Loucy (cell line): Measurements from ENCODE around the gene HS6ST3.

Experiments
- CTCF ChIP-seq: fragments of 200-600 bp; sonication (generic); conservative IDR thresholded peaks from 2 replicates; pipeline ENCODE4 v1.5.1; 2014; ENCODE audit warnings: mild to moderate bottlenecking, antibody characterized with exemption, low read length
- EZH2phosphoT487 ChIP-seq: fragments of 200-600 bp; IDR thresholded peaks from 2 replicates; pipeline ENCODE4 v1.6.1; 2018; ENCODE audit warnings: antibody characterized with exemption, mild to moderate bottlenecking, moderate library complexity, borderline replicate concordance

- TF ChIP-seq CTCF (no peak), EZH2phosphoT487 (no peak)
These were observed 95.9 kb downstream of the HS6ST3 start for GRCh38 chr13:96185818-96186217.
